ELR (cell line): Measurements from ENCODE around the gene ZNF385C.
"Not testable (repeated sequence)": the region's sequence is repeated elsewhere in the genome, so short reads cannot be mapped to it uniquely, and the experiment has no call there.

Experiments used
- DNase-seq: peaks from one replicate; pipeline ENCODE4 v3.0.0-alpha.2; 2015; ENCODE audit warnings: low read depth

Gene ZNF385C, protein sequence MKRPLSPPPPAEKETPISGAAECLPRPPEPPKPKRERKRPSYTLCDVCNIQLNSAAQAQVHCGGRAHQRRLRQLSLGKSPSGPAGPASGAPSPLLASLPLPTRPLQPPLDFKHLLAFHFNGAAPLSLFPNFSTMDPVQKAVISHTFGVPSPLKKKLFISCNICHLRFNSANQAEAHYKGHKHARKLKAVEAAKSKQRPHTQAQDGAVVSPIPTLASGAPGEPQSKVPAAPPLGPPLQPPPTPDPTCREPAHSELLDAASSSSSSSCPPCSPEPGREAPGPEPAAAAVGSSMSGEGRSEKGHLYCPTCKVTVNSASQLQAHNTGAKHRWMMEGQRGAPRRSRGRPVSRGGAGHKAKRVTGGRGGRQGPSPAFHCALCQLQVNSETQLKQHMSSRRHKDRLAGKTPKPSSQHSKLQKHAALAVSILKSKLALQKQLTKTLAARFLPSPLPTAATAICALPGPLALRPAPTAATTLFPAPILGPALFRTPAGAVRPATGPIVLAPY

DNA sequence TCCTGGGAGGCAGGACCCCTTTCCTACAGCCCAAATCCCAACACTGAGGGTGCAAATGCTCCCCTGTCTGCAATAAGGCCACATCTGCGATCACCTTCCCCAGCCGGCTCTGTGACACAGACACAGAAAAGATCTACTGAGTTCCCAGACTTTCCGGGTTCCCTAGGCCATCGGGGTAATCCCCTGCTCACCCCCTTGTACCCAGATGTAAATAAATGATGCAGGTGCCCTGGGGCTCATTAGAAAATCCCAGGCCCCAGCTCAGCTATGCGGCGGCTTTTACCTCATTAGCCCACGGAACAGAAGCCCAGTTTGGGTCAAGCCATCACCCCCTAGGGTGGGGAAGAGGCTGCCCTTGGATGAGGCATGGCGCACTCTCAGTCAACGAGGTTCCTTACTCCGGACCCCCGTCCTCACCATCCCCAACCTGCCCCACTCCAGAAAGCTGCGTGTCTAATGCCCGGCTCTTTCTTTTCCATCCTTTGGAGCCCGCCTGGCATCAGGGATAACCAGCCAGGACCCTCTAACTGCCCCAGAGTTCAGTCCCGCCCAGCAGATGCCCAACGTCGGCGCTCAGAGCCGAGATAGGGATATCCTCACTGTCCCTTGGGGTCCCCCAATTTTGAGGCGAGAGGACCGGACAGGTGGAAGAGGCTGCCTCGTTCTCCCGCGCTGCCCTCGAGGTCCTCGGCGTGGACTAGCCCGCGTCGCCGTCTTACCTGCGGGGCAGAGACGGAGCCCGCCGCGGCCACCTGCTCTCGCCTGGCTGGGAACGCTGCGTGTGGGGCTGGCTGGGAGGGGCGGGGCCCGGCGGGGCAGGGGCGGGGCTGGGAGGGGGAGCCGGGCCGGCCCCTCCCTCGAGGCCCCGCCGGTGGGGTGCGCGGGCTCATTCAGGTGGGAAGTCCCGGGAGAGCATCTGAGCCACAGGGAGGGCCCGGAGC lies at the start of gene ZNF385C:
Gene ZNF385C, minus strand, starts transcription at position 783 of the 941 bp plus-strand sequence. CDS start 35,417 bp downstream, outside the sequence.
- no peak for DNase-seq

DNA sequence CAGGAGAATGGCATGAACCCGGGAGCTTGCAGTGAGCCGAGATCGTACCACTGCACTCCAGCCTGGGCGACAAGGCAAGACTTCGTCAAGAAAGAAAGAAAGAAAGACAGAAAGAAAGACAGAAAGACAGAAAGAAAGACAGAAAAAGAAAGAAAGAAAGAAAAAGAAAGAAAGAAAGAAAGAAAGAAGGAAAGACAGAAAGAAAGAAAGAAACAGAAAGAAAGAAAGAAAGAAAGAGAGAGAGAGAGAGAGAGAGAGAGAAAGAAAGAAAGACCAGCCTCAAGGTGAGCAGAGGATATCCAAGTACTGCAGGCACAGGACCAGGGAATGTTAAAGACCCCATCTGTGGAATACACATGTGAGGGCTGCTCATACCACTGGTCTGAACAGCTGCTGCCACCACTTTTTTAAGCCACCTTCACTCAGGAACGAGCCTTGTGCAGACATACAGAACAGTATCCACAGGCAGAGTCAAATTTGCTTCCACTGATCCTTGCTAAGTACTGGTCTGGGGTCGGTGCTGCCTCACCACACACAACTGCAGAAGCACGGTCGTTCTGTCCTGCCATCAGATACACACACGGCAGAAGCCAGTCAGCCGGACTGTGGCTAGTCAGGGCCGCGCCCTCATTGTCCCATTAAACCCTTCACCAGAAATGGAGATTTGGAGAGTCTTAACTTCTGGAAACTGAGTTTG lies 48.8 kb upstream of the ZNF385C start:
- no peak for DNase-seq

DNA sequence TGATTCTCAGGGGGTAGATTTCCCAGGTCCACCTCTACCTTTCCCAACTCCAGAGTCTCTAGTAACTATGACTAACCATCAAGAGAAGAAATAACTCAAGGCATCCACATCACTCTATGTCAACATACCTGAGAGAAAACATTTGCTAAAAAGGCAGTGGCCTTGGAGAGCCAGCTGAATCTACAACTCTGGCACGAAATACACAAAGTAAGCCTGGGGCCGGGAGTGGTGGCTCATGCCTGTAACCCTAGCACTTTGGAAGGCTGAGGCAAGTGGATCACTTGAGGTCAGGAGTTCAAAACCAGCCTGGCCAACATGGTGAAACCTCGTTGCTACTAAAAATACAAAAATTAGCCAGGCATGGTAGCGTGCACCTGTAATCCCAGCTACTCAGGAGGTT lies 44.9 kb upstream of the ZNF385C start:
- DNase-seq: peak; percentile 19

DNA sequence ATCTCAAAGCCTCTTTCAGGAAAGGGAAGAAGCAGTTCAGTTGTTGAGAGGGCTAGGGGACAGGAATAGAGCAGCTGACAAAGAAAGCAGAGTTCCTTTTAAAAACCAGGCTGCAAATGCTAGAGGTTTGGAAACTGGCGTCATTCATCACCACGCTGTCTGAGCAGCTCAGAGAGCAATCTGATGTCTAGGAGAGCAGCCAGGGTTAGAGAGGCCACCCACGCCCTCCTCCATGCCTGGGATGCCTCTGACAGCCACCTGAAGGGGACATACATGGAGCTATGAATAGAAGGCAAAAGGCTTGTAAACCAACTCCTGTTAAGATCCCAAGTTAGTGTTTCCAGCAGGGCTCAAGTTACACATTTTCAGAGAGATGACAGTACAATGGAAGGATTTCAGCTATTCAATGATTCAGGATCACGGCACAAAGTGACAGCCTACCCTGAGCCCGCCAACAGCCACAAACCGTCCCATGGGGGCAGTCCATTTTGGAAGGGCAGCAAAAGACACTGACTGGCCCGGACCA lies 44.2 kb upstream of the ZNF385C start:
- peak; percentile 68 for DNase-seq

DNA sequence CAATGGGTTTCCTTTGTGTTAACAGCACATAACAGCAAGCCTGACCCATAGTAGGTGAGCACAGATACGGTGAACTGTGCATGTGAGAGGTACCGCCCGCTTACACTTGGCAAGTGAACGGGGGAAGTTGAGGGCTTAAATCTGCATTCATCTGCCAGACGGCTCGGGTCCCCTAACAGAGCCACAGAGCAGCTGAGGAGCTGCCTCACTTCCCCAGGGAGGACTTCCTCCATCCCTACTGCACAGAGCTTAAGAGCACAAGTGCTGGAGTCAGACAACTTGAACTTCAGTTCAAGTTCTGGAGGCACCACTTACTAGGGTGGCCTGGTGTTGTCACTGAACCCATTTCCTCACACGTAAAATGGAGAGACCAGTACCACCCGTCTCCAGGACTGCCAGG lies 43.1 kb upstream of the ZNF385C start:
- no peak for DNase-seq

DNA sequence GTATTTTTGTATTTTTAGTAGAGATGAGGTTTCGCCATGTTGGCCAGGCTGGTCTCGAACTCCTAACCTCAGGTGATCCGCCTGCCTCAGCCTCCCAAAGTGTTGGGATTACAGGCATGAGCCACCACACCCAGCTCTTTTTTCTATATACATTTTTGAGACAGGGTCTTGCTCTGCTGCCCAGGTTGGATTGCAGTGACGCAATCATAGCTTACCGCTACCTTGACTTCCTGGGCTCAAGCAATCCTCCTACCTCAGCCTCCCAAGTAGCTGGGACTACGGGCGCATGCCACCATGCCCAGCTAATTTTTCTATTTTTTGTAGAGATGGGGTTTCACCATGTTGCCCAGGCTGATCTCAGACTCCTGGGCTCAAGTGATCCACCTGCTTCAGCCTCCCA lies 42.4 kb upstream of the ZNF385C start:
- DNase-seq: not testable (repeated sequence)

DNA sequence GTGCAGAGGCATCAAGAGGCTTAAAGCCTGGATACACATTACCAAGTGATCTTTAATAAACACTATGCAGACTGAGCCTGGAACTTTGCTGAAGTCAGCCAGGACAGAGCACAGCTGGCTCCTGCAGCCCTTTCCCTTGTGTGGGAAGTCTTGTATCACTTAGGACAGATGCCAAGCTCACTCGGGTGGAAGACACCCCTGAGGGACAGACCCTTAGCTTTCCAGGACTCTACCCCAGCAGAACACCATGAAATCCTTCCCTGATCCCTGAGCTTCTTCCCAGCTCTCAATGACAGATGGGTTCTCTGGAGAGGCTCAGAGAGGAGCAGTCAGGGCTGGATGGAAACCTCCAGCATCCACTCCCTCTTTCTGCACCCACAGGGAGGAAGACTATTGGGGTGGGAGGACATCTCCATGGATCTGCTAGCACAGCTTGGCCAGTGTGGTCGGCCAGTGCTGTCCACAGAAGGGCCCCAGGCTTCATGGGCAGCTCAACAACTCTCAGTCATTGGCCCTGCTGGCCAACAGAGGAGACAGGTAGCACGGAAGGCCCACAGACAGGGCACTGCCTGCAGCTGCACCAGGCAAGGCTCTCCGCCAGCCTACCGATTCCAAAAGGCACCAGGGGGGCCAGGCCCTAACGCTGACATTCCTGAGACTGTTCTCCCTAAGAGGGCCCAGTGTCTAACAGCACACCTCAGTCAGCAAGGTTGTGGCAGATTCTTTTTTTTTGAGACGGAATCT lies 40.6 kb upstream of the ZNF385C start:
- no peak for DNase-seq

DNA sequence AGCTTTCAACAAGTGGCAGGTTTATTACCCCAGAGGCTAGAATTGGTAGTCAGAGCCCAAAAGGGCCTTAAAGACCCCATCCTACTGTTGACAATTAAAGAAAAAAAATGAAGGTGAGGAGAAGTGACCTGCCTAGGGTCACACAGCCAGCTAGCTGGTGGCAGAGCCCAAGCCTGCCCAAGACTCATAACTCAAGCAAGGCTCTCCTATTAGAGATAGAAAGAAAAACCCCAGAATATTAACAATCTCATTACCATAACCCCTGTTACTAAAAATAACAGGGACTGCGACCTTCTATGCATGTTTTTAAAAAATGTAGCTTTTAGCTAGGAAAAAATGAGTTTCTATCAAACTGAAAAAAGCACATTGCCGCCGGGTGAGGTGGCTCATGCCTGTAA lies 38.4 kb upstream of the ZNF385C start:
- no peak for DNase-seq

DNA sequence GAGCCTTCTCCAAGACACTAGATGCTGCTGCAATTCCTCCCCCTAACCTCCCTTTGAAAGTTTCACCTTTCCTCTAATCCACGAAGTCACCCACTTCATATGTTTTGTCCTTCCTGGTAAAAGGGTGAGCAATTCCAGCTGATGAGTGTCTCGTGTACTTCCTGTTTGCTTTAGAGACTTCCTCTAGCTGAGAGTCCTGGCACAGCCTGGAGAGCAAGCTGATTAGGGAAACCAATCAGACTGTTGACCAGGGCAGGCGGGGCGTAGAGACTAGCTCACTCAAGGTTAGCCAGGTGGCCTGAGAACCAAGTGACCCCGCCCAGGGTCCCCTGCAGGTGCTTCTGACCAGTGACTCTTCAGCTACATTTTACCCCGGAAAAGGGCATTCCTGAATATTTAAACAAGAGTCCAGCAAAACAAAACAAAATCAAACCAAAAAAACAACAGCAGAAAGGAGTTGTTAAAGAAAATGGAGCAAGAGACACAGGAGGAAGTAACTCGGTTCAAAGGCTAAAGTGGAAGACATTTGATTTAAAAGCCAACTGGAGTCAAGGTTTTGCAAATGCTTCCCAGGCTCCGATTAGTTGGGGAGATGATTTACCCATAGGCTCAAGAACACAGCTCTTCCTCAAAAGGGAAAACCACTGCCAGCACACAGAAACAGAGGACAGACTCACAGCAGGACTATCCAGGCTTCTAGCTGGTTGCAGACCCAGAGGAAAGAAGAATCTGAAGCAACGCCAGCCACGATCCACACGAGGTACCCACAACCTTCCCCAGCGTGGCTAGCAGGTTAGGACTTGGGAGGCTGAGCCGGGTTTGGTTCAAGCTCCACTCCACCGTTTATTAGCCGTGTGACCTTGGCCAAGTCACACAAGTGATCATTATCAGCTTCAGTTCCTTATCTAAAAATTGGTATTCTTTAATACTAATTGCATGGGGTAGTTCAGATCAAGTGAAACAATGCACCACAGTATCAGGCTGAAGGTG lies 37.7 kb upstream of the ZNF385C start:
- DNase-seq: peak; percentile 86

DNA sequence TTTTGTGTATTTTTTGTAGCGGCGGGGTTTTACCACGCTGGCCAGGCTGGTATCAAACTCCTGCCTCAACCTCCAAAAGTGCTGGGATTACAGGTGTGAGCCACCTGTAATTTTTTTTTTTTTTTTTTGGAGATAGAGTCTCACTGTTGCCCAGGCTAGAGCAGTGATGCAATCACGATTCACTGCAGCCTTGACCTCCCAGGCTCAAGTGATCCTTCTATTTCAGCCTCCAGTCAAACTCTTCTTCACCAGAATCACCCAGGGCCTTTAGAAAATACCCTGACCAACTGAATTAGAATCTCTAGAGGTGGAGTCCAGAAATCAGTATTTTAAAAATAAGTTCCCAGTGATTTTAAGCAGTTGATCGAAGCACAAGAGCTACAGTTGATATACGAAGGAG lies 36.9 kb upstream of the ZNF385C start:
- DNase-seq: no peak

DNA sequence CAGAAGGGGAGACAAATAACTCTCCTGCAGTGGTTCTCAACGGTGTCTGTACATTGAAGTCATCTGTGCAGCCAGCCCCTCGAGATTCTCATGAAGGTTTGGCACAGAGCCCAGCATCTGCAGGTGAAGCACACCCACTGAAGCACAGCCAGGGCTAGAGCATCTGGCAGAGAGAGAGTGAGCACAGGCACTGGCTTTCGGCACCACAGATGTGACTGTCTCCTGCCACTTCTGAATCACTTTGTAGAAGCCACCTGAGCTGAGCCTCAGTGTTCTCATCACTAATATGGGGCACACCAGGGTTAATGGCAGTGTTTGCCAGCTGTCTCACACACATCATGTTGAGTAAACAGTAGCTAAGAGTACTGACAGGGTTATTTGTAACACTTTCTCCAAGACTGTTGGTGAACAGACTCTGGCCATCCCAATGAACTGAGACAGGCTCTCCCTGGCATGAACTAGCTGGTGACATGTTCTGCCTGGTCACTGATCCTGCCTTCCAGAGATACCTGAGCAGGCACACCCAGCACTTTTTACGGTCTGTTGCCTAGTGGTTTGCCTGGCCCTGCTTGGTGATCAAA lies 35.3 kb upstream of the ZNF385C start:
- peak; percentile 26 for DNase-seq

DNA sequence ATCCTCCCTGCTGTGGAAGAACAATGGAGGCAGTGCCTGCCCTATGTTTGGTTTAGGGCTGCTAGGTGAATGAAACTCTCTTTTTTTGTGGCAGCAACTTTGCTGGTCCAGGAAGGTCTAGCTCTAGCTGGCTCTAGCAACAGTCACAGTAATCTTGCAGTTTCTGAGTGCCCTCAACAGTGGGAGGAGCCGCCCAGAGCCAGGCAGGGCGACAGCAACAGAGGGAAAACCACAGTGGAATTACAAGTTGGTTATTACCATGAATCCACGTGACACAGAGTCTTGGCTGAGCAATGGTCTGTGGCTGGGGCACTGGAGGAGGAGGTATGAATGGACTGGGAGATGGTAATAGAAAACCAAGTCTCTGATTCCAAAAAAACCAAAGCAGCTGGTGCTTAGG lies 34.7 kb upstream of the ZNF385C start:
- peak; percentile 88 for DNase-seq

DNA sequence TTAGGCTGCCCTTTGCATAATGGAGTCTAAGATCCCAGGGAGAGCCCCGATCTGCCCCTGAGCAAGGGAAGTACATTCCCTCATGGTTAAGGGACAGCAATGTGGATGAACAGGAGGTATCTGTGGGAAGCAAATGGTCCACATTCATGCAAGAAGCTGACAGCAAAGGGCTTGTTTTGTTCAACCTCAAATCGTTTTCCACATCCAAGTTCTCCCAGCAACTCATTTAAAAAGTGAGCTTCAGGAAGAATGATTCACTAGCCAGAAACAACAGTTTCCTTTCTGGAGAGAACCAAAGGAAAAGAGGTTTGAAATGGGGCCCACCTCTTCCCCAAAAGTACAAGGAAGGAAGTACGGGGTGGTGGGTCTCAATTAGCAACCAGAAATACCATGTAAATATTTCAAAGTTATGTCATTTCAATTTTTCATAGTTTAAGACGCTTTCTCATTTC lies 33.7 kb upstream of the ZNF385C start:
- DNase-seq: peak; percentile 45

DNA sequence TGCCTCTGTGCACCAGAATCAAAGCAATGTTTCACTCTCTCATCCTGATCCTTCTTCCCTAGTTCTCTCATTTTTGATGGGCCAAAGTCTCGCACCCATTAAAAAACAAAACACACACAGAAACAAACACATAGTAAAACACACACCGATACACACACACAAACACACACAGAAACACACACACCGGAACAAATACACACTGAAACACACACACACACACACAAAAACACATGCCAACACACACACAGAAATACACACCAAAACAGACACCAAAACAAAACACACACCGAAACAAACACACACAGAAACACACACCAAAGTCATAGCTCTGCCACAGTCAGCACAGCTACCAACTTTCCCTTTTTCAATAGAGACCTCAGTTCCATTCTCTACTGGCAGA lies 33.0 kb upstream of the ZNF385C start:
- DNase-seq: no peak

DNA sequence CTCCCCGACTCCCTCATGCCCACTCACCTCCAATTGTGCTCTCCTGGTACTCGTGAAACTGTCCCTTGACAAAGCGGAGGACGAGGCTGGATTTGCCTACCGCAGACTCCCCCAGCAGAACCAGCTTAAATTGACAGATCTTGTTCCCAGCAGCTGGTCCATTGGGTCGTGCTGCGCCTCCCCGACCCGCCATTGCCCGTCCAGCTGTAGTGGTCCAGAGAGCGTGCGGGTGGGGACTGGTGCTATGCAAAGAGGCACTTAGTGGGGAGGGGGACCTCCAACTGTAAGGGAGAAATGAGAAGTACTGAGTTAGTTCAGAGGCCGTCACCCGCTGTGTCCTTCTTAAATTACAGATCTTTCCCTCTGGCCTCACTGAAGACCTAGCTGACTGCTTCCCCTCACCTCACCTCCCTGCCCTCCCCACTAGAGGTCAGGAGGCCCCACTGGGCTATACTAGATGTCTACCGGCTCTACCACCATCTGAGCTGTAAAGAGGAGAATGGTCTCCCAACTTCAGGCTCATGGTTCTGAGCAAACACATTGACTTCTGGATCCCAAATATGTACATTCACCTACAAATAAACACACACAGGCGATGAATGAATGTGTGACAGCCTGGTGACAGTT lies 32.1 kb upstream of the ZNF385C start:
- DNase-seq: no peak

DNA sequence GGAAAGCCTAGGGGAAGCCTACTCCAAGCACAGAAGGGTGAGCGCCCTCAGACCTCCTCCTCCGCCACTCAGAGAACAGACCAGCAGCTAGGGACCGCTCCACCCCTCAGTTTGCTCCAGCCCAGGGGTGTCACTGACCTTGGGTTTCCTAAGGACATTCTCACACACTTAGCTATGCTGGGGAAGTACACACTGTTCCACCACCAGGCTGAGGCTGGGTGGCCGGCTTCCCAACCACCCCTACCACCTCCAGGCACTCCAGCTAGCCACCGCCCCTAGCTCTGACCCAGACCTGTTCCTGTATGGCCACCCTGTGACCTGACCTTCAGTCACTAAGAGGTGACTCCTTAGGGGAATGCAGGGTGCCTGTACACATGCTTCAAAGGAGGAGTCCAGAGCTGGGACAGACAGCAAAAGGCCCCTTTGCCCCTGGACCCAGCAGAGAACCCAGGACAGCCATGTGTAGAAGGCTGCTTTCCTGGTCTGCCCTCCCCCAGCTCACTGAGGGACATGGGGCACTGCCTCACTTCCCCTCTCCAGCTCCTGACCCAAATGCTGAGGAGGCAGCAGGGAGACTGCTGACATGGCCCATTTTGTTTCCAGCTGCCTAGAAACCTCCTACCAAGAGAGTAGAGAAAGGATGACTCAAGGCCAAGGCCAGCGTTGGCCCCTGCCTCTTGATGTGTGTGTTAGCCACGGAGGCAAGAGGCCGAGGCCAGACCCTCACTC lies 31.0 kb upstream of the ZNF385C start:
- no peak for DNase-seq

DNA sequence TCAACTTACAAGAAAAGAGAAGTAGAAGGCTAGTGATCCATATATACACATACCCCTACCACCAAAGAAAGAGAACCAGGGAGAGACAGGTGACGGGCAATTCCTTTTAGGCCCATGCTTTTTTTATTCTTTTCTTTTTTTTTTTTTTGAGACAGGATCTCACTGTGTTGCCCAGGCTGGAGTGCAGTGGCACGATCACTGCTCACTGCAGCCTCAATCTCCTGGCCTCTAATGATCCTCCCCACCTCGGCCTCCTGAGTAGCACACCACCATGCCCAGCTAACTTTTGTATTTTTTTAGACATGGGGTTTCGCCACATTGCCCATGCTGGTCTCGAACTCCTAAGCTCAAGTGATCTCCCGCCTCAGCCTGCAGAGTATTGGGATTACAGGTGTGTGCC lies 29.1 kb upstream of the ZNF385C start:
- no peak for DNase-seq

DNA sequence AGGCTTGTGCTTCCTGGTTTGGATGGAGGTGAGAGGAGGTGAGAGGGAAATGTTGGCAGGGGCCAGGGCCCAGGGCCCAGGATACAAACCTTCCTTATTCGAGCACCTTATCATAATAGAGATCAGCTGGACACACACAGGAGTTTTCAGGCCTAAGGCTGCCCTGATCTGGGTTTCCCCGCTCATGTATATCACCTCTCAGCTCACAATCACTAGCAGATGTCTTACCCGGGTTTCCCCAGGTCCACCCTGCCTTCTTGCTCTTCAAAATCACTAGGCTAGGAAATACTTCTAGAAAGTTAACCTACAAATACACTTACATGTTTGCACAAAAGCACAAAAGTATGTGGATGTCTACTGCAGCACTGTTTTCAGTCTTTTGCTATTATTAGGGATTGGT lies 28.6 kb upstream of the ZNF385C start:
- DNase-seq: no peak
